GM10847 (cell line): Measurements from ENCODE around the gene DRC3.

ENCODE experiments used
- POLR2A ChIP-seq: IDR thresholded peaks from 2 replicates; pipeline ENCODE4 v1.6.1; 2011; ENCODE audit not compliant: insufficient read length; ENCODE audit errors: extremely low read depth

Gene DRC3

DNA sequence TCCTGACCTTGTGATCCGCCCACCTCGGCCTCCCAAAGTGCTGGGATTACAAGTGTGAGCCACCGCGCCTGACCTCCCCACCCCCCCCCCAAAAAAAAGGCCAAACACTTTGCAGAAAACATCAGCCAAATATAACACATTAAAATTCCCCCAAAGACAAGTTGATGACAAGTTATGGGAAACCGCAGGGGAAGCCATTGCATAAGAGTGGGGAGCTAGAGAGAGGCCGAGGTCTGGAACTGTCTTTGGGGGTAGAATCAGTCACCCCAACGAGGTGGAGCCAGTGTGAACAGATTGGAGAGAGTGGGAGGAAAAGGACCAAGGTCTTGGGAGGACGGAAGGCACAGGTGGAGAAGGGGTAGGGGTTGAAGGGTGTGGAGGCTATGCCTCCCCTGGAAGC is 2.8 kb downstream of the DRC3 start:
- no peak for TF ChIP-seq POLR2A

GRCh38 chr17:17976931-17977570 is 4.4 kb downstream of the DRC3 start:
- TF ChIP-seq POLR2A: no peak

- no peak for TF ChIP-seq POLR2A
Measured at GRCh38 chr17:17978481-17979424, 6.1 kb downstream of the DRC3 start.

DNA sequence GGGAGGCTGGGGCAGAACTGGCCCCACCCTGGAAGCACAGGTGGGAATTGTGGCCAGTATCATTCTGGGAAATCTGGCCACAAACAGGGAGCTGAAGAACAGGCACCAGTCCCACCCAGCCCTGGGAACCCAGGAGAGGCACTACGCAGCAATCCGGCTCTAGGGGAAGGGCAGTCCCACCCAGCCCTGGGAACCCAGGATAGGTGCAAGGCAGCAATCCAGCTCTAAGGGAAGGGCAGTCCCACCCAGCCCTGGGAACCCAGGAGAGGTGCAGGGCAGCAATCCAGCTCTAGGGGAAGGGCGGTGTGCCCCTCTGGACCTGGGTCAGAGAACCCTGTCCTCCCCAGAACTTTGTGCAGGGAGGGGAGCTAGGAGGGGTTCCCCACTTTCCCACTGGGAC is 7.1 kb downstream of the DRC3 start:
- TF ChIP-seq POLR2A: no peak

DNA sequence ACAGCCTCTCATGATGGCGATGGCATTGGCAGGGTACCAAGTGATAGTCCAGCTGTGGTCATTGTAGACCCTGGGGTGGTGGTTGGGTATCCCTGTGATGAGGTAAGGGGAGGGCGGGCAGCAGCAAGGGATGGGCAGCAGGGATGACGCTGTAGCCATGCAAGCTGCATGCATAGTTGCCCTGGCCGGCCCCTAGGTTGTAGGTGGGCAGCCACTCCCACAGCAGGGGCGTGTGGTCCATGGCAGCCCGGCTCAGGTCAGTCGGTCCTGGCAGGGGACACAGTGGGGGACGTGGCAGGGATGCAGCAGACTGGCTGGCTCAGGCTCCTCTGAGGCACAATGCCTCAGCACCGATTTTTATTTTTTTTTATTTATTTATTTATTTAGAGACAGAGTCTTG is 8.7 kb downstream of the DRC3 start:
- TF ChIP-seq POLR2A: no peak

DNA sequence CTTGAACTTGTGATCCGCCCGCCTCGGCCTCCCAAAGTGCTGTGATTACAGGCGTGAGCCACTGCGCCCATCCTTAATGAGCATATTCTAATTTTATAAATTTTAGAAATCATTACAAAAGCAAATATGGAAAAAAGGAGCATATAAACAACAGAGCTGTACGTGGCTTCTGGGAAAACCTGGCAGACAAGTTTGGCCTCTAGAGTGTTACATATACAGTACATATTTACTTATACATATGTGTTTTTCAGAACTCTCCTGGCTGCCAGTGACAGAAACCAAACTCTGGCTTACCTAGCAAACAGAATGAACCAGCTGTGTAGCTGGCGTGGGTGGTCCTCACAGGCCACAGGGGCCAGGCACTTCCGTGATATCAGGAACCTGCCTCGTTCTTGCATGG is 10.1 kb downstream of the DRC3 start:
- TF ChIP-seq POLR2A: no peak

DNA sequence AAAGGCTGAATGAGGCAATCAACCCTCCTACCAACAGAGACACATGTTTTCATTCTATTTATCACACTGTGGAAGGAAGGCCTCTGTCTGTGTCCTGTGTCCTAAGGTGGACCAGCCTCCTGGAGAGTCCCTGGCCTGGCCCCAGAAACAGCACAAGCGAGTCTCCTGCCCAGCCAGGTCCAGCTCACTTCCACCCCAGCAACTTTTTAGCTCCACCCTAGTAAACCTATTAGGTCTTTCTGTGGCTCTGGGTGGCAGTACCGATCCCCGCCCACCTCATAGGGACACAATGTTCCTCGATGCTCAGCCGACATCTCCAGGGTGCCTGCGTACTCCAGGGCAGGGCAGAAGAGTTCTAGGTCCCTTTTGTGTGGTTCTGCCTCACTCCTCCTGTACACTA is 10.7 kb downstream of the DRC3 start:
- no peak for TF ChIP-seq POLR2A

DNA sequence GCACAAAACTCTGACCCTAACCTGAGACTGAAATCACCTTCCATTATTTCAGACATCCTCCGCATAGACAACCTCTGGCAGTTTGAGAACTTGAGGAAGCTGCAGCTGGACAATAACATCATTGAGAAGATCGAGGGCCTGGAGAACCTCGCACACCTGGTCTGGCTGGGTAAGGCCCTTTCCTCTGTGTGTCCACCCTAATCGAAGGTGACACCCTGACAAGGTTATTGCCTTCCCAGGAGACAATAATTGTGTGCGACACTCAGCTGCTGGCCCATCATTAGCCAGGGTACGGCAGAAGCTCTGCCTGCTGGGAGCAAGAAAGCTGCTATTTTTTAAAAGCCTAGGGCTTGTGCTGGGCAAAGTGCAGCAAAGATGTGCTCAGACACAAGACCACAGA is 11.1 kb downstream of the DRC3 start:
- no peak for TF ChIP-seq POLR2A

DNA sequence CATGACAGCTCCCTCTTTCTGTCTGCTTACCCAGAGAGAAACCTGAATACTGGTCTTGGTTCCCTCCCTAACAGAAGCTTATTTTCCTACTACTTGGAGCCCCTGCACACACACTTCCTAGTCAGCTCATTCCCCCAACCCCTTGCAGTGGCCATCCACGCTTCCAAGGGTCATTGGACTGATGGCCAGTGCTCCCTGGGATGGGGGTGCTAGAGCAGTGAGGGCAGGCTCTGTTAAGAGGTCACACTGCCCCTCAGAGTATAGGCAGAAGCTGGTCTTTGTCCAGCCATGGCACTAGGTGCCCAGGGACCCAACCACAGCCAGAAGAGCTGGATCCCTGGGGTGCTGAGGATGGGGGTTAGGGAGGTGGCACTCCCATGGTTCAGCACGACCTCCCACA is 12.5 kb downstream of the DRC3 start:
- TF ChIP-seq POLR2A: no peak

GRCh38 chr17:17985555-17985954 is 12.9 kb downstream of the DRC3 start:
- no peak for TF ChIP-seq POLR2A

- TF ChIP-seq POLR2A: no peak
Measured at GRCh38 chr17:17987187-17987896, 14.7 kb downstream of the DRC3 start.

GRCh38 chr17:17987901-17988300 is 15.2 kb downstream of the DRC3 start:
- no peak for TF ChIP-seq POLR2A

DNA sequence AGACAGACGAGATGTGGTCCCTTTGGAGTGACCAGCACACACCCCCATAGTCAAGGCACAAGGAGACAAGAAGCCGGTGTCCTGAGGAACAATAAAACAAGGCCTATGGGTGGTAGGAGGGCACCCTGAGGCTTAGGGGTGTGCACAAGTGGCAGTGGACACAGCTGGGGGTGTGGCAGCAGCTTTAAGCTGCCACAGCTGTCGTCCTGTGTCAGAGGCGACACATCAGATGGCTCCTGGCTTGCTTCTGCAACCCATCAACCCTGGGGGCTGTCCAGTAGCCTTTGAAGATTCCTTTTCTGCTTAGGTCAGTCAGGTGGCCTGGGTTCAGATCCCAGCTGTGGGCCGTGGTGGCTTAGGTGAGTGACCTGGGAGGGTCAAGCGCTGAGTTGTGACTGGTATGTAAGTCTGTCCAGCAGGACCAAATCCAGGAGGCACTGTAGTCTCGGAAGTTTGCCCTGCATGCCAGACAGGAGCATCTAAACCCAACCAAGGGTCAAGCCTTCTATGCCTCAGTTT is 15.8 kb downstream of the DRC3 start:
- TF ChIP-seq POLR2A: no peak

DNA sequence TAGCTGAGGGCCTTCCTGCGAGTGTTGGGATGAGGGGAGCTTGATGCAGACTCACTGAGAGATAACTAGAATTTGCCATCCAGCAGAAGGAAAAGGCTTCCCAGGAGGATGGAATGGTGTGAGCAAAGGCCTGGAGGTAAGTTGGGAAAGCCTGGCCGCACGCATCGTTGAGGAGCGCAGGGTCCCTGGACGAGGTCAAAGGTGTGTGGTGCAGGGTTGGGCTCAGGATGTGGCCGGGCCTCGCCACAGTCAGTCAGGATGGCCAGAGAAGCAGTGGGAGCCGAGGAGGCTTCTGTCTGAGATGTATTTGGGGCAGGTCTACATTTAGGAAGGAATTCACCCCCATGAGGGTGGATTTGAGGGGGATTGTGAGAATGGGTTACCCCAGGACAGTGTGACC is 16.4 kb downstream of the DRC3 start:
- no peak for TF ChIP-seq POLR2A

GRCh38 chr17:17989618-17990017 is 17.0 kb downstream of the DRC3 start:
- TF ChIP-seq POLR2A: no peak

- TF ChIP-seq POLR2A: no peak
Measured at GRCh38 chr17:17990282-17990681, 17.6 kb downstream of the DRC3 start.

- TF ChIP-seq POLR2A: no peak
Measured at GRCh38 chr17:17993366-17993765, 20.7 kb downstream of the DRC3 start.
